ENCODE results near the gene TMEM37. TPM values are rescaled to one million over a fixed set of nuclear protein-coding genes. Genes with fewer than 3 reads are reported as not detected.

The TMEM37 gene
- total and polyA plus RNA-seq, 2 of the 13 experiments (the other 11 are each of a cell fraction or from before 2014, with no cell fraction given) = 37.7 to 115 TPM

DNA sequence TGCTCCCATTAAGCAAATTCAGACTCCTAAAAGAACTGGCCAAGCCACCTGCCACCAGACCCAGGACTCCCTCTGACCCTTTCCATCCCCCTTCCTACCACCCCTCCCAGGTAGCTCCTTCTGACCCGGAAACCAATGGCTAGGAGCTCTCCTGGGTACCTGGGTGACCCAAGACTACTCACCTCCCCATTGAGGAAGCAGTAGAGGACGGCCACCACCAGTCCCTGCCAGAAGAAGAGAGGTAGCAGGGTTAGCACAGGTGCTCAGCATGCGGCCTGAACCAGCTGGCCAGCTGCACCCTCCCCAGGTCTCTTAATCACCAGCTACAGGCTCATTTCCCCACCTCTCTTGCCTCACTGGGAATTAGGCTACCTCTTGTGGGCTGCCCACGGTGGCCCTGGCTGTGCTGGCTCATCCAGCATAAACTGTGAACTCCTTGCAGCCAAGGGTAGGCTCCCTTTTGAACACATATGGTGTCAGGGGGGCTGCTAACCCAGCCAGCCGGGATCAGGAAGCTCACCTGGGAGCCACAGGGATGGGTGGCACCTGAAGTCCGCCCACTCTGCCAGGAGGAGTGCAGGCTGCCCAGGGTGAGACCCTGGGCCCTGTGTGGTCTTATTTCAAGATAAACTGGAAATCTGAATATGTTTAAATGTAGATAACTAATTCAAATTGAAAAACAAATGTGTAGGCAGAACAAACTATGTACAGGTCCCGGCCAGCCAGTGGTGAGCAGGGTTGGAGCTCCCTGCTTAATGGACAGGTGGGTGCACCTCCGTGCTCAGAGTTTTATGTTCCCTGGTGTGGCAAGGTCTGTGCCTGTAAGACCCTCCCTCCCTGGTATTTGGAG lies 9.9 kb downstream of the TMEM37 start:
- 76% methylated on average over 8 of the region's 8 CpGs for WGBS (ENCODE audit: low lambda C conversion rate)
- Histone ChIP-seq H2AFZ (ENCODE audit: low read length) (no peak overlapping the region), H3K4me1 (ENCODE audit: insufficient read depth, low read length) (peaks cover 64% of the 10 kb centered on the region), H3K27me3 (ENCODE audit: control insufficient read depth in 1 of 2, insufficient read depth in 2 of 2, low read length in 2 of 2) (peaks cover 0 to 1% of the 10 kb centered on the region in 2 experiments; a peak in 1 of 5 replicates), H3K4me3 (replicated peaks in 1 of 3; ENCODE audit: insufficient read depth in 1 of 3, low read depth in 2 of 3, low read length in 3 of 3) (no peak overlapping the region; a peak in 1 of 6 replicates), H4K20me1 (ENCODE audit: insufficient read depth, low read length) (peaks cover 24% of the 10 kb centered on the region; the same call in 1 of the 2 replicates), H3K79me2 (ENCODE audit: insufficient read depth, low read length) (peaks cover 20% of the 10 kb centered on the region), H3K4me2 (ENCODE audit: low read depth, low read length) (no peak overlapping the region), H3K9ac (ENCODE audit: insufficient read depth, low read depth, low read length) (no peak overlapping the region), H3K27ac (ENCODE audit: extremely low read length, insufficient read depth, low read length) (no peak overlapping the region), H3K9me3 (ENCODE audit: low read length) (no peaks in the 10 kb centered on the region), H3K36me3 (replicated peaks in 1 of 2; ENCODE audit: control insufficient read depth in 1 of 2, insufficient read depth in 2 of 2, low read length in 2 of 2) (peaks cover 0 to 2% of the 10 kb centered on the region in 2 experiments; a peak in 2 of 5 replicates)
- POLR2A ChIA-PET = interaction anchor here (1.1 to 3.5 kb wide), 2 partner anchors 11 to 25 kb away, joined by 5 to 21 read pairs; partner anchors contain the start of gene TMEM37
- no peak for FAIRE-seq
- intact Hi-C loops (cut with micrococcal nuclease; ENCODE audit: unreplicated experiment) = no loop called here
- no peak for DNase-seq (ENCODE audit: low spot score)
- ATAC-seq = no peak
- no TSS peak for BruUV-seq (replicated peaks)
- CTCF ChIA-PET (ENCODE audit: low intra/inter-chr PET ratio, low total read pairs) = no interaction called here
- in situ Hi-C loops (cut with HindIII; ENCODE audit: extremely low pct_ligation_motif_present, low pct_unique_long_range_greater_than_20kb) = no loop called here
- TF ChIP-seq MAZ (IDR thresholded peaks at IDR 0.05; ENCODE audit: borderline replicate concordance, low read depth, low read length) (no peak), MAZ (CRISPR knock-in tag; IDR thresholded peaks at IDR 0.05; ENCODE audit: low read depth) (no peak), ZNF232 (CRISPR knock-in tag; IDR thresholded peaks at IDR 0.05; ENCODE audit: borderline replicate concordance) (0 out of 2 replicates have a peak, but pooled peaks have one; percentile 10), ARID2 (CRISPR knock-in tag; IDR thresholded peaks at IDR 0.05; ENCODE audit: borderline replicate concordance) (no peak), HNRNPL (IDR thresholded peaks at IDR 0.05; ENCODE audit: low read depth, low read length) (0 out of 2 replicates have a peak, but pooled peaks have one; percentile 41), TBX2 (CRISPR knock-in tag; IDR thresholded peaks at IDR 0.05; ENCODE audit: borderline replicate concordance) (0 out of 2 replicates have a peak, but pooled peaks have one; percentile 9), TEF (CRISPR knock-in tag; IDR thresholded peaks at IDR 0.05) (no peak), ZNF547 (CRISPR knock-in tag; IDR thresholded peaks at IDR 0.05) (no peak), POLR2AphosphoS2 (IDR thresholded peaks at IDR 0.05; ENCODE audit: low read depth, low read length) (no peak), HOMEZ (CRISPR knock-in tag; IDR thresholded peaks at IDR 0.05; ENCODE audit: low read depth) (no peak), TCF7L2 (IDR thresholded peaks at IDR 0.05; ENCODE audit: low read depth, low read length) (no peak), ZFP36 (IDR thresholded peaks at IDR 0.05; ENCODE audit: borderline replicate concordance, low read depth, low read length, partially characterized antibody) (no peak), ZSCAN25 (CRISPR knock-in tag; IDR thresholded peaks at IDR 0.05) (peak; percentile 15; the same call in 1 of the 2 replicates), ZNF790 (CRISPR knock-in tag; IDR thresholded peaks at IDR 0.05; ENCODE audit: borderline replicate concordance) (no peak), CBX5 (CRISPR knock-in tag; IDR thresholded peaks at IDR 0.05; ENCODE audit: borderline replicate concordance) (no peak), AKAP8 (CRISPR knock-in tag; IDR thresholded peaks at IDR 0.05) (peak; percentile 6; the same call in 1 of the 2 replicates), CCDC6 (CRISPR knock-in tag; IDR thresholded peaks at IDR 0.05) (no peak), ZNF326 (CRISPR knock-in tag; IDR thresholded peaks at IDR 0.05; ENCODE audit: borderline replicate concordance) (peak; percentile 53; the same call in 1 of the 2 replicates)
- TF ChIP-seq, protein P1, sequence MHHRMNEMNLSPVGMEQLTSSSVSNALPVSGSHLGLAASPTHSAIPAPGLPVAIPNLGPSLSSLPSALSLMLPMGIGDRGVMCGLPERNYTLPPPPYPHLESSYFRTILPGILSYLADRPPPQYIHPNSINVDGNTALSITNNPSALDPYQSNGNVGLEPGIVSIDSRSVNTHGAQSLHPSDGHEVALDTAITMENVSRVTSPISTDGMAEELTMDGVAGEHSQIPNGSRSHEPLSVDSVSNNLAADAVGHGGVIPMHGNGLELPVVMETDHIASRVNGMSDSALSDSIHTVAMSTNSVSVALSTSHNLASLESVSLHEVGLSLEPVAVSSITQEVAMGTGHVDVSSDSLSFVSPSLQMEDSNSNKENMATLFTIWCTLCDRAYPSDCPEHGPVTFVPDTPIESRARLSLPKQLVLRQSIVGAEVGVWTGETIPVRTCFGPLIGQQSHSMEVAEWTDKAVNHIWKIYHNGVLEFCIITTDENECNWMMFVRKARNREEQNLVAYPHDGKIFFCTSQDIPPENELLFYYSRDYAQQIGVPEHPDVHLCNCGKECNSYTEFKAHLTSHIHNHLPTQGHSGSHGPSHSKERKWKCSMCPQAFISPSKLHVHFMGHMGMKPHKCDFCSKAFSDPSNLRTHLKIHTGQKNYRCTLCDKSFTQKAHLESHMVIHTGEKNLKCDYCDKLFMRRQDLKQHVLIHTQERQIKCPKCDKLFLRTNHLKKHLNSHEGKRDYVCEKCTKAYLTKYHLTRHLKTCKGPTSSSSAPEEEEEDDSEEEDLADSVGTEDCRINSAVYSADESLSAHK (CRISPR knock-in tag; IDR thresholded peaks at IDR 0.05; ENCODE audit: borderline replicate concordance) = no peak

All from HepG2 (cell line).